Mesothelial cell of epicardium (in vitro differentiated cells): ENCODE data around the gene TMEM91. TPM values are rescaled to one million over a fixed set of nuclear protein-coding genes. Genes with fewer than 3 reads are reported as not detected.
"Not testable (repeated sequence)": the region's sequence is repeated elsewhere in the genome, so short reads cannot be mapped to it uniquely, and the experiment has no call there.

Experiments
- DNase-seq, 2 experiments: peaks; one replicate each; pipeline ENCODE4 v3.0.0; 2021; ENCODE audit warnings: low spot score in 2 of 2; ENCODE audit not compliant: unreplicated experiment in 2 of 2
- H3K27ac Mint-ChIP-seq: 2 replicates; pipeline ENCODE4 v1.8.0; 2021; ENCODE audit warnings: mixed read lengths
- H3K27me3 Mint-ChIP-seq: 2 replicates; pipeline ENCODE4 v1.8.0; 2021; ENCODE audit warnings: low read depth, mixed read lengths
- H3K36me3 Mint-ChIP-seq: 2 replicates; pipeline ENCODE4 v1.8.0; 2021; ENCODE audit warnings: mixed read lengths
- H3K4me1 Mint-ChIP-seq: 2 replicates; pipeline ENCODE4 v1.8.0; 2021; ENCODE audit warnings: mixed read lengths
- H3K4me3 Mint-ChIP-seq: 2 replicates; pipeline ENCODE4 v1.8.0; 2021; ENCODE audit warnings: mild to moderate bottlenecking, moderate library complexity, mixed read lengths
- H3K9me3 Mint-ChIP-seq: 2 replicates; pipeline ENCODE4 v1.8.0; 2021; ENCODE audit warnings: mixed read lengths
- CTCF ChIP-seq: fragments of 200-600 bp; sonication (generic); IDR thresholded peaks from one replicate; pipeline ENCODE4 v1.5.0; 2021; ENCODE audit warnings: antibody characterized with exemption; ENCODE audit not compliant: unreplicated experiment
- total RNA-seq: library from RNA; stranded (reverse); gene quantifications from 3 replicates; pipeline ENCODE4 v1.2.1, GENCODE V29; 2021

TMEM91 gene
- total RNA-seq, 1 donor from 2014 or later, result 19.7 TPM

DNA sequence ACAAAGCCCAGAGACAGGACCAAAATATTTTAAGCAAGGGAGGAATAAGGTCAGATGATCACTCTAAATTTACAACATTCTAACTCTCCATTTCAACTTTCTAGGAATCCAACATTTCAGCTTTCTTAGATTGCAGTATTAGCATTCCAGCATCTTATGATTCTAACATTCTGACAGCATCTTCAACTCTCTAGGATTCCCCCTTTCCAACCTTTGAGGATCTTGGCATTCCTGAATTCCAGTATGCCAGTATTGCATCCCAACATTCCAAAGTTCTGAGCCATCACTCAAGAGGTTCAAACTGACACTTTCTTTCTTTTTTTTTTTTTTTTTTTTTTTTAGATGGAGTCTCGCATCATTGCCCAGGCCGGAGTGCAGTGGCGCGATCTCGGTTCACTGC is 36.4 kb upstream of the TMEM91 start:
- H3K27ac Mint-ChIP-seq, result no peak overlapping the region
- no peak for TF ChIP-seq CTCF
- no peak overlapping the region for H3K4me3 Mint-ChIP-seq
- no peaks in the 10 kb centered on the region for H3K9me3 Mint-ChIP-seq
- no peaks in the 10 kb centered on the region for H3K27me3 Mint-ChIP-seq
- DNase-seq, result no peak
- H3K36me3 Mint-ChIP-seq, result peaks cover 9% of the 10 kb centered on the region
- H3K4me1 Mint-ChIP-seq, result no peaks in the 10 kb centered on the region

DNA sequence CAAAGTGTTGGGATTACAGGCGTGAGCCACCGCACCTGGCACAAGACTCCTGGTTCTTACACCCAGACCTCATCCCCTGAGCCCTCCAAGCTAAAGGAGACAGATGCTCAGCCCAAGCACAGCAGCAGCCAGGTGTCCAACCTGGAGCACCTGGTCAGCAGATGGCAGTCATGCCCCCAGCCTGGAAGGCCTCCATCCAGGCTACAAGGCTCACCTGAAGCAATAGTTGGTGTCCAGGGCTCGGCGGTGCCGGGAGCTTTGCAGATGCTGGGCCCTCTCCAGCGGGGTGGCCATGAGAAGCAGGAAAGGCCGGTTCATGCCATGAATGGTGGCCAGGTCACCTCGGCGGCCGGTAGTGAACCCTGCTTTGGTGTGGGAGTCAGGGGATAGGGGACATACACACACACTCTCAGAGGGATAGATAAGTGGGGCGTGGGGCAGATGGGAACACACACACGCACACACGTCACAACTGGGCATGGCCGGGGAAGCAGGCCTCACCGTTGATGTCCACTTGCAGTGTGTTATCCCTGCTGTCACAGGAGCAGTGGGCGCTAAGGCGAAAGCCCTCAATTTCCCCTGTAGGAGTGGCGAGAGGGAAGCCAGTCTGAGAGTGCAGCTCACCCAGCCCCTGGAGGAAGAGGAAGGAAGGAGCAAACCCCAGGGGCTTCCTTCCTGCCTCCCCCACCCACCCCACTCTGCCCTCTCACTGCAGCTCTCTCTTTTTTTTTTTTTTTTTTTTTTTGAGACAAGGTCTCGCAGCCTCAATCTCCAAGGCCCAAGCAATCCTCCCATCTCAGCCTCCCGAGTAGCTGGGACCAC is 34.5 kb upstream of the TMEM91 start:
- no peak overlapping the region for H3K4me3 Mint-ChIP-seq
- no peaks in the 10 kb centered on the region for H3K9me3 Mint-ChIP-seq
- H3K27me3 Mint-ChIP-seq, result no peaks in the 10 kb centered on the region
- no peak for DNase-seq
- H3K4me1 Mint-ChIP-seq, result no peaks in the 10 kb centered on the region
- H3K27ac Mint-ChIP-seq, result no peak overlapping the region
- H3K36me3 Mint-ChIP-seq, result peaks cover 10% of the 10 kb centered on the region
- TF ChIP-seq CTCF, result no peak

DNA sequence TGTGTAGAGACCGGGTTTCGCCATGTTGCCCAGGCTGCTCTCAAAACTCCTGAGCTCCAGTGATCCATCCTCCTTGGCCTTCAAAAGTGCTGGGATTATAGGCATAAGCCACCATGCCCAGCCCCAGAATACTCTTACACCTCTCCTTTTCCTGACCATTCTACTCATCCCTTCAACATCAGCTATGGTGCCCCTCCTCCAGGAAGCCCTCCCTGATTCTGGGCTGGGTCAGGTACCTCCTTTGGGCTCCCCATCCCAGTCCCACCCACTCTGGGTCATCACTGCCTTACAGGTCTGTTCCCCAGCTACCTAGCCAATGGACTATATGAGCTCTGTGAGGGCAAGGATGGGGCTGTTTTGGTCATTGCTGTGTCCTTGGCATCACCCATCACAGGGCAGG is 32.2 kb upstream of the TMEM91 start:
- no peaks in the 10 kb centered on the region for H3K4me1 Mint-ChIP-seq
- H3K9me3 Mint-ChIP-seq, result peaks cover 3% of the 10 kb centered on the region
- no peak for TF ChIP-seq CTCF
- no peaks in the 10 kb centered on the region for H3K27me3 Mint-ChIP-seq
- no peak overlapping the region for H3K4me3 Mint-ChIP-seq
- no peak overlapping the region for H3K27ac Mint-ChIP-seq
- H3K36me3 Mint-ChIP-seq, result peaks cover 13% of the 10 kb centered on the region
- no peak for DNase-seq

- H3K27ac Mint-ChIP-seq, H3K36me3 Mint-ChIP-seq, H3K4me1 Mint-ChIP-seq, DNase-seq, H3K4me3 Mint-ChIP-seq, H3K9me3 Mint-ChIP-seq: not testable (repeated sequence)
- H3K27me3 Mint-ChIP-seq, result peaks cover 18% of the 10 kb centered on the region
Observed at GRCh38 chr19:41346916-41347315, 29.4 kb upstream of the TMEM91 start.

DNA sequence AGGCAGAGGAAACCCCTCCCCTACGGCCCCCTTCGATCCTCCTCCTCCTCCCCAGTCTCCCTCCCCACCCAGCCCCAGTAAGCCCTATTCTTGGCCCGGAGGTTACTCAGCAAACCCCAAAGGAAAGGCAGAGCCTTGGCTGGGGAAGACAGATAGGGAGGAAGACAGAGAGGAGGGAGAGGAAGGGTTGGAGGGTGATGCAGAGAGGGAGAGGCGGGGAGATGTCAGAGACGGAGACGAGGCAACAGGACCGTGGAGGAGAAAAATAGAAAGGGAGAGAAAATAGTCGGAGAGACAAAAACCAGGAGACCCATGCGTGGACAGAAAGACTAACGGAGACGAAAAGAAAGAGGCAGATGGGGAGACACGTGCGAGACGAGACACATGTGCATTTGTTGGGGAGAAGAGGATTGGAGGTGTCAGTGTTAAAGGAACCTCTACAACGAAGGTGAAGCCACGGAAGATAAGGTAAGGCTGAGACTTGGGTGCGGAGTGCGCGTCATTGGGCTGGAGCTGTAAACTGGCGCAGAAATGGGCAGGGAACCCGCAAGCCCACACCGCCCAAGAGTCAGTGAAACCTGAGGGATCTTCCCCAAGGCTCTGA is 25.5 kb upstream of the TMEM91 start:
- Mint-ChIP-seq H3K27ac (no peak overlapping the region), H3K9me3 (peaks cover 3% of the 10 kb centered on the region), H3K36me3 (peaks cover 4% of the 10 kb centered on the region), H3K4me1 (peaks cover 24% of the 10 kb centered on the region), H3K27me3 (peaks cover 35% of the 10 kb centered on the region), H3K4me3 (peak overlapping the region; percentile 78)
- no peak for DNase-seq
- TF ChIP-seq CTCF, result no peak
